Right atrium auricular region (tissue), 2 donors: ENCODE results near the gene WDR18. TPM values are rescaled to one million over a fixed set of nuclear protein-coding genes. Genes with fewer than 3 reads are reported as not detected.
A peak's percentile ranks its signal among the peaks of the same experiment; 100 is the strongest.

Source experiments
- DNase-seq: peaks from one replicate; pipeline ENCODE4 v3.0.0-alpha.2; 2019; ENCODE audit warnings: low spot score
- H3K27ac ChIP-seq, 2 donors: fragments of 200-600 bp; sonication (generic); 1 replicate in 1 of 2; 2 replicates in 1 of 2; pipeline ENCODE4 v1.5.1; 2016 to 2019
- H3K27me3 ChIP-seq, 2 donors: fragments of 200-600 bp; sonication (generic); one replicate each; pipeline versions ENCODE4 v1.5.1 to v1.6.0; 2017 to 2019
- H3K36me3 ChIP-seq: fragments of 200-600 bp; sonication (generic); one replicate; pipeline ENCODE4 v1.5.1; 2016
- H3K4me1 ChIP-seq, 2 donors: fragments of 200-600 bp; sonication (generic); one replicate each; pipeline versions ENCODE4 v1.5.1 to v1.6.0; 2017 to 2019
- H3K4me3 ChIP-seq, 2 donors: fragments of 200-600 bp; sonication (generic); 1 replicate in 1 of 2; 2 replicates in 1 of 2; pipeline ENCODE4 v1.5.1; 2017 to 2019; ENCODE audit warnings: mild to moderate bottlenecking in 1 of 2, moderate library complexity in 1 of 2
- H3K9me3 ChIP-seq, 2 donors: fragments of 200-600 bp; sonication (generic); one replicate each; pipeline ENCODE4 v1.5.1; 2019
- CTCF ChIP-seq, 2 donors: fragments of 200-600 bp; sonication (generic); IDR thresholded peaks; one replicate each; pipeline ENCODE4 v1.5.1; 2019; ENCODE audit warnings: antibody characterized with exemption in 2 of 2
- total RNA-seq, 2 donors: library from RNA; depleted of rRNA; stranded (reverse); fragments of >200 nt; gene quantifications; one replicate each; pipeline ENCODE4 v1.1.0, GENCODE V29; 2016

WDR18 gene
- 10 to 100 TPM; 13.3 to 24.9 TPM for total RNA-seq

- Histone ChIP-seq H3K4me1 (peaks cover 0 to 25% of the 10 kb centered on the region in 2 donors), H3K4me3 (peak within 1 kb of the TSS; percentile 99), H3K36me3 (peaks cover 6% of the 10 kb centered on the region), H3K27me3 (no peaks in the 10 kb centered on the region), H3K9me3 (no peaks in the 10 kb centered on the region), H3K27ac (peak within 1 kb of the TSS; percentile 84 to 92)
- peak; percentile 93 for DNase-seq
- peak in 1 of 2 donors; percentile 47 for TF ChIP-seq CTCF (IDR thresholded peaks at IDR 0.05)
Observed at GRCh38 chr19:984165-984967, at the start of gene WDR18. Gene WDR18 (plus strand): TSS chr19:984345. CDS start chr19:984354, 9 bp downstream.

- Histone ChIP-seq H3K27ac (peak overlapping the region; percentile 70 to 84), H3K4me3 (no peak overlapping the region), H3K27me3 (no peaks in the 10 kb centered on the region), H3K9me3 (no peaks in the 10 kb centered on the region), H3K4me1 (peaks cover 0 to 37% of the 10 kb centered on the region in 2 donors), H3K36me3 (no peaks in the 10 kb centered on the region)
- TF ChIP-seq CTCF (IDR thresholded peaks at IDR 0.05): no peak
- DNase-seq: peak; percentile 83
Observed at GRCh38 chr19:934865-935479, 49.2 kb upstream of the WDR18 start.

- TF ChIP-seq CTCF (IDR thresholded peaks at IDR 0.05): no peak
- H3K27ac ChIP-seq: no peak overlapping the region
- H3K27me3 ChIP-seq: no peaks in the 10 kb centered on the region
- peaks cover 0 to 47% of the 10 kb centered on the region in 2 donors for H3K4me1 ChIP-seq
- DNase-seq: no peak
- no peaks in the 10 kb centered on the region for H3K9me3 ChIP-seq
- H3K36me3 ChIP-seq: no peaks in the 10 kb centered on the region
- H3K4me3 ChIP-seq: no peak overlapping the region
Observed at GRCh38 chr19:936175-936546, 48.0 kb upstream of the WDR18 start.

GRCh38 chr19:937259-937694 lies 46.9 kb upstream of the WDR18 start:
- Histone ChIP-seq H3K27ac (no peak overlapping the region), H3K9me3 (no peaks in the 10 kb centered on the region), H3K36me3 (no peaks in the 10 kb centered on the region), H3K4me3 (no peak overlapping the region), H3K4me1 (peaks cover 0 to 46% of the 10 kb centered on the region in 2 donors), H3K27me3 (no peaks in the 10 kb centered on the region)
- DNase-seq: no peak
- no peak for TF ChIP-seq CTCF (IDR thresholded peaks at IDR 0.05)

- peaks cover 0 to 35% of the 10 kb centered on the region in 2 donors for H3K4me1 ChIP-seq
Observed at GRCh38 chr19:938233-938923, 45.8 kb upstream of the WDR18 start.

More at GRCh38 chr19:938233-938923, 45.8 kb upstream of the WDR18 start:
- no peaks in the 10 kb centered on the region for H3K27me3 ChIP-seq
- TF ChIP-seq CTCF (IDR thresholded peaks at IDR 0.05): no peak
- H3K27ac ChIP-seq: no peak overlapping the region
- no peak overlapping the region for H3K4me3 ChIP-seq
- DNase-seq: no peak
- no peaks in the 10 kb centered on the region for H3K9me3 ChIP-seq
- H3K36me3 ChIP-seq: no peaks in the 10 kb centered on the region
